Measurements from ENCODE around the gene ZNF236.
A peak's percentile ranks its signal among the peaks of the same experiment; 100 is the strongest.
"Not testable (repeated sequence)": the region's sequence is repeated elsewhere in the genome, so short reads cannot be mapped to it uniquely, and the experiment has no call there.

Gene ZNF236

DNA sequence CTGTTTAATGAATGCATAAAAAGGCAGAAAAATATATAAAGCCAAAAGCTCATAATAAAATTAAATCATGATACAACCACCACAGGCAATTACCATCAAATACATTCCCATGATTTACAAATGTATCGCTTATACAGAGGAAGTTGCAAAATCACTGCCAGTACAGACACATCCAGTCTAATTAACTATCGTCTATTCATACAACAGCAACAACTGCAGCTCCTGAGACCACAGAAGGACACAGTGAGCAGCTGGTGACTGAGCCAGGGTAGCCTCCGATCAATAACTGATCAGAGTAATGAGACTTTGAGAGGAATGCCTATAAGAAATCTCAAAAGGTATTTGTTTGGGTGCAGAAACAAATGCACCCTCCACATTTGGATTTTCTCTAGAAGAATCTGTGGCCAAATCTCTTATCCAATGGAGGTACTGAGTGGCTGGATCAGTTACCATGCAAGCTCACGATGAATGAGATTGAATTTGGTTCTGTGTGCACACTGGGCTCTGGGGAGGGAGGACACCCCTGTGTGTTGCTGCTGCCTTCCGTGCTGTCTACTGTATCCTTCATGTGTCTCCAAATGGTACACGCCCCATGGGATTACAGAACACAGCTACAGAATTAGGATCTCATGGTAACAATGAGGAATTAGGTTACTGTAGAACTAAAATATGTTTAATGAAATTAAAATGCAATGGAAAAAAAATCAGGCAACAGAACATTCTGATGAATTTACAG lies 190.6 kb downstream of the ZNF236 start:
- DNase-seq, result no peak

DNA sequence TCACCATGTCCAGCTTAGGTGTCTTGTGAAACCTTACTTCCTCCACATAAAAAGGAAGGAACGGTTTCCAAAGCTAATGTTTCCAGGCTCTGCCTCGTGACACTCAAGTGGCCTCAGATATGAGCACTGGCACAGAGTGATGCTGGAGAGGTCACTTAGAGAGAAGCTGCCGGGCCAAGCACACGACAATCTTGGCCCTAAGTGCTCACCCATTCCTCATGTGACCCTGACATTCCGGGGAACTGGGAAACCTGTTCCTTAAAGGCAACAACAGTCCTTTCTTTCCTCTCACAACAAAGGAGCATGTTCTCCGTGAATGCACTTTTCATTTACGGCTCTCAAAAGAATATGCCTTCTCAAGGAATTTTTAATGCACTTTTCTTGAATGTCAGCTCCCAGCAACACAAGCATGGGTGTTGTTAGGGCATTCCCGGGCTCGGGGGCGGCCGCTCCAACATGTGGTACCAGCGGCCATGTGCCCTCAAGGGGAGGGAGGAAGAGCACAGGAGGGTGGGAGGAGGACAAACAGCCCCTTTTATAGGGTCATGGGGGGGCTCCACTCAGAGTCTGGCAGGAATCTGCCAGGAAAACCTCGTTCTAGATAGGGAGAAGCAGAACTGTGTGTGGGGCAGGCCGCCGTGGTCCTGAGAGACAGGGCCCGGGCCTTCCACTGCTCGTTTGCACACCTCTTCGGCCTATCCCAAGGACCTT lies 191.6 kb downstream of the ZNF236 start:
- no peak for DNase-seq

DNA sequence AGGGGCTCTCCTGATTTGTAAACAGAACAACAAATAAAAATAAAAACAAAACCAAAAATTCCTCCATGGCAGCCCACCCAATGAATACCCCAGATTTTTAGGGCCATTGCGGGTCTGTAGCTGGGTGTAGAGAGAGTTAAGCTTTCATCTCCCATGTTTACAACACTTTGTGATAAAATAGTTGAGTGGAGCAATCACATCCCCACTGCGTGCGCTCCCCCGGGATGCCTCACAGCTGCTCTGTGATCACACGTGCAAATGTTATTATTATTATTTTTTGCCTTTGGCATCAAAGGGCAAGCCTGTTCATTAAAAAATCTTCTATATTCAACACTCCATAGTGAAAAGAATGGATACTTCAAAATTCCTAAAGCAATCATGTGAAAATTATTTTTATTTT lies 192.2 kb downstream of the ZNF236 start:
- no peak for DNase-seq

DNA sequence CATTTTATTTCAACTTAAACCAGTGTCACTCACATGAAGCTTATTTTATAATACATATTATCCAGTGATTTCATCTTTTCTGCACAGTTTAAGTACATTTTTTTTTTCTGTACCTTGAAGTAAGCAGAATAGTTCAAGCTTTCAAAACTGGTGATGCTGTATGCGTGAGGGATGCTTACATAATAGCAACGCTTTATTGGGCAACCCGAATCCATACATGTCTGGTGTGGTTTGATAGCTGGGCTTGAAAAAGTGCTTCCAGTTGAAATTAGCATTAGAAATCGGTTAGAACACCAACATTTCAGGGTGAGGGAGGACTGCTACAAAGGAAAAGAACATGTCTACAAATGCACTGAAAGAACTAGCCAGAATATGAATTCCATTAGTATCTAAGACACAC lies 192.8 kb downstream of the ZNF236 start:
- peak; percentile 70 for DNase-seq

DNA sequence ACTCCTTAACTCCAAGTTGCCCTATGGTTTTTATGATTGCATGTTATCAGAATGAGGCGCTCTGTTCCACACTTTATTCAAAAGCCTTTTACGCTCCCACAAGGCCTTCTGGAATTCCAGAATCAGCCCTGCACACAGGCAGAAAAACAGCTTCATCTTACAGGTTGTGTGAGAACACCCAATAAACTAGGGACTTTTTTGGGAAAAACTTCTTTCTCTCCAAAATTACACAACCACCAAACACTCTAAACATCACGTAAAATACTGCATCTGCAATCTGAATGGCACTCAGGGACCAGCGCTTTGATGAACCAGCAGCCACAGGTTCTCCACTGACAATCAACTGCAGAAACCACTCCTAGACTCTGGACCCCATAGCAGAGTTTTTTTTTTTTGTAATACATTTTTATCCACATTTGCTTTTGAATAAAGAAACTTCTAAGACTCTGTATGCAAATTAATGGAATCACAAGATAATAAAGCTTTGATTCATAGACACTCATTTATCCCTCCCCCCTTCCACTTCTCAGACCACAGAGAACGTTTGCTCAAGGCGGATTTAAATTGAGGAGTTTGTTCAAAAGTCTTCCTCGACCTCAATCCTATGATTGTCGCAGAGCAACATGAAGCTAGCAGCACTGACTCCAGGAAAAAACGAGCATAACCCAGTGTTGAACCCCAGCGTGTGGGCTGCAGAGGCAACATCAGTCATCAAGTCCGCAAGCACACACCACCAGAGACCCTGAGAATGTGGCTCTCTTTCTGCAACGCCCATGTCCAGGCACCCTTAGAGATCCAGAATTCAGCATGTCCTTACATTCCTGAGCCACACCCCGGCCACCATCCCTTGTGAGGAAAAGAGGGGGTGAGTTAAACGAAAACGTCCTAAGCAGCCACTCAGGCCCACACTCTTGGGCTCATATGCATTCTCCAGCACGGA lies 193.7 kb downstream of the ZNF236 start:
- no peak for DNase-seq

DNA sequence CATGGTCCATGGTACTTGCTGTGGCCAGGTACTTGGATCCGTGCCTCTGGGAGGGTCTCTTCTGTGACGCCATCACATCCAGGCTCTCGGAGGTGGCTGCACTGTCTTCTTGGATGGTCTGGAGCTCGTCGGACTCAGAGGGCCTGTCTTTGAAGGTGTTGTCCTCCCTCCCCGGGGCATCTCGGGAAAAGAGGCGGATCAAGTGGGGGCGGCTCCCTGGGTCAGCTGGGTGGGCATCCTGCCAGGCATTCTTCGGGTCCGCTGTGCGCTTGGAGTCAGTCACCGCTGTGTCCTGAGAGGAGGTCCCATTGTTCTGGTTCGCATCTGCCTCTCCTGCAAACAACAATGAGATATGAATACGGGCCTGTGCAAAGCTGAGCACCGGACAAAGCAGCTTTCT lies 194.6 kb downstream of the ZNF236 start:
- no peak for DNase-seq

DNA sequence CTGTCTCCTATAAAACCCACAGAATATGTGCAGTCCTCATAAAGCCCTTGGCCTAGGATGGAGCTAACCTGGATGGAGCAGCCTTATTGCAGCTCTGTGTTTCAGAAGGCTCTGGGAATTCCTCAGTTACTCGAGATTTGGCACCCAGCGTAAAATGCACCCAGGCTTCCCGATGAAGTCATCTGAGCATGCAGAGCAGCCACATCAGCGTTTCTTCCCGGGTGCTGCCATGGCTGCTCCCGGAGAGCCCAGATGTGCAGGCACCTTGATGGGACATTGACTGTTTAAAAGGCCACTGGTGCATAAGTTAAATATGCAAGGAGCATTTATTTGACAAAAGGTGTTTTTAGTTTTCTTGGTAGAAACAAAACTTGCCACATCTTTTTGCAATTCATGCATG lies 195.0 kb downstream of the ZNF236 start:
- no peak for DNase-seq

DNA sequence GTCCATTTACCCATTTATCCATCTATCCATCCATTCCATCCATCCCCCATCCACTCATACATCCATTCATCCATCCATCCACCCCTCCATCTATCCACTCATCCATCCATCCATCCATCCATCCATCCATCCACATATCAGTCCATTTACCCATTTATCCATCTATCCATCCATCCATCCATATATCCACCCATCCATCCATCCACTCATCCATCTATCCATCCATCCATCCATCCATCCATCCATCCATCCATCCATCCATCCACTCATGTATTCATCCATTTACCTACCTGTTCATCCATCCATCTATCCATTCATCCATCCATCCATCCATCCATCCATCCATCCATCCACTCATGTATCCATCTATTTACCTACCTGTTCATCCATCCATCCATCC lies 196.3 kb downstream of the ZNF236 start:
- DNase-seq, result not testable (repeated sequence)

DNA sequence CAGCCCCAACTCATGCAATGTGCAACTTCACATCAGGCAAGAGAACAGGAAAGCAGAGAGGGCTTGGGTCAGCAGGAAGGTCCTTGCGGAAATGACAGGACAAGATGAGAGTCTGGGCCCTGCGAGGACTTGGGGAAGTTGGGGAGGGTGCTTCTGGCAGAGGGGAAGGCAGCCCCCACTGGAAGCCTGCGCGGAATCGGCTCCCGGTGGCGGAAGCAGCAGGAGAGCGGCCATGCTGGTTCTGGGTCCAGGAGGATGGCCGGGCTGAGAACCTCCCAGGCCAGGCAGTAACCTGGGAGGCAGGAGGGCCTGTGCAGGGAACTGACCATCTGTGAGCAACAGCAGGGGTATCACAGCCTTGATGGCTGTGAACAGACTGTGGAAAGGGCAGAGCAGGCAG lies 197.3 kb downstream of the ZNF236 start:
- no peak for DNase-seq
